K562 (cell line): ENCODE results near the gene HIVEP3. TPM values are rescaled to one million over a fixed set of nuclear protein-coding genes. Genes with fewer than 3 reads are reported as not detected.

Experiments
- ATAC-seq: fragments of 200-7000 bp; cut with Tn5 transposase; 3 replicates; pipeline ENCODE4 v1.9.1; 2020; ENCODE audit warnings: moderate library complexity
- BruUV-seq: library from RNA; stranded (reverse); fragments of 400-500 nt; replicated peaks from 2 replicates; lab custom pipeline; 2021; lab: Mats Ljungman, UMichigan
- CTCF ChIA-PET: fragments of 300-600 bp; formaldehyde crosslinking; extraction: SDS; loops from one replicate; lab custom pipeline; 2021; ENCODE audit warnings: low intra/inter-chr PET ratio; lab: Yijun Ruan, JAX
- POLR2A ChIA-PET: fragments of 300-600, 350-650 bp; sonication (Branson Sonifier 250); formaldehyde crosslinking; extraction: SDS; loops from one replicate; lab custom pipeline; 2021; ENCODE audit warnings: antibody characterized with exemption, inconsistent platforms; lab: Yijun Ruan, JAX
- DNase-seq, 4 experiments: peaks; one replicate each; pipeline versions ENCODE4 v3.0.0 to v3.0.0-alpha.2; 2011 to 2018; ENCODE audit warnings: low spot score in 3 of 4, mixed read lengths in 3 of 4; ENCODE audit errors: extremely low read depth in 1 of 4
- FAIRE-seq: peaks from 2 replicates; lab custom pipeline; 2011; peaks lifted over from hg19 to GRCh38; lab: Jason Lieb, UNC
- H2AFZ ChIP-seq: 2 replicates; pipeline ENCODE4 v1.6.0; 2011; ENCODE audit warnings: low read depth, low read length, control low read depth, inconsistent platforms
- H3K27ac ChIP-seq: fragments of 200-600 bp; 3 replicates; pipeline ENCODE4 v1.8.0; 2011; ENCODE audit warnings: low read depth, mild to moderate bottlenecking, control low read depth, inconsistent platforms, low read length, moderate library complexity, mixed read lengths; ENCODE audit errors: extremely low read depth
- H3K27me3 ChIP-seq, 2 experiments: fragments of 300-600 bp in 1 of 2; 2 replicates in 1 of 2; 3 replicates in 1 of 2; pipeline versions ENCODE4 v1.6.0 to v1.8.0; 2011; ENCODE audit warnings: inconsistent platforms in 2 of 2, low read length in 2 of 2, mild to moderate bottlenecking in 1 of 2, mixed read lengths in 1 of 2, moderate library complexity in 1 of 2; ENCODE audit not compliant: control insufficient read depth in 2 of 2, insufficient read depth in 2 of 2
- H3K36me3 ChIP-seq: fragments of 300-600 bp; 3 replicates; pipeline ENCODE4 v1.8.0; 2011; ENCODE audit warnings: mild to moderate bottlenecking, low read length, inconsistent platforms; ENCODE audit not compliant: control insufficient read depth, insufficient read depth
- H3K4me1 ChIP-seq, 2 experiments: fragments of 200-600 bp in 1 of 2; replicated peaks in 1 of 2; 2 replicates in 1 of 2; 3 replicates in 1 of 2; pipeline versions ENCODE4 v1.5.1 to v1.8.0; 2011; ENCODE audit warnings: inconsistent platforms in 2 of 2, low read length in 2 of 2, mild to moderate bottlenecking in 1 of 2, mixed read lengths in 1 of 2, moderate library complexity in 1 of 2; ENCODE audit not compliant: control insufficient read depth in 2 of 2, insufficient read depth in 2 of 2
- H3K4me2 ChIP-seq: 2 replicates; pipeline ENCODE4 v1.6.1; 2011; ENCODE audit warnings: low read length, control low read depth, inconsistent platforms, mixed read lengths; ENCODE audit not compliant: insufficient read depth
- H3K4me3 ChIP-seq: fragments of 200-600 bp; sonication (generic), shearing (Covaris generic); 2 replicates; pipeline ENCODE4 v1.5.1; 2016; ENCODE audit warnings: control low read depth, inconsistent platforms
- H3K79me2 ChIP-seq: fragments of 200-600 bp; 3 replicates; pipeline ENCODE4 v1.8.0; 2011; ENCODE audit warnings: low read length, inconsistent platforms; ENCODE audit not compliant: control insufficient read depth, insufficient read depth
- H3K9ac ChIP-seq, 2 experiments: 2 replicates each; pipeline versions ENCODE4 v1.6.0 to v1.6.1; 2011; ENCODE audit warnings: low read depth in 2 of 2, low read length in 2 of 2, control low read depth in 1 of 2, inconsistent platforms in 1 of 2, mild to moderate bottlenecking in 1 of 2, mixed read lengths in 1 of 2; ENCODE audit not compliant: insufficient read depth in 1 of 2
- H3K9me1 ChIP-seq: one replicate; pipeline ENCODE4 v1.6.0; 2011; ENCODE audit warnings: inconsistent platforms, mild to moderate bottlenecking, low read length, moderate library complexity; ENCODE audit not compliant: control insufficient read depth, insufficient read depth
- H3K9me3 ChIP-seq: replicated peaks from 2 replicates; pipeline ENCODE4 v1.5.1; 2011; ENCODE audit warnings: low read depth, low read length, inconsistent platforms; ENCODE audit not compliant: control insufficient read depth, insufficient read depth
- H4K20me1 ChIP-seq: replicated peaks from 2 replicates; pipeline ENCODE4 v1.6.1; 2011; ENCODE audit warnings: low read length, inconsistent platforms, mixed read lengths; ENCODE audit not compliant: control insufficient read depth, insufficient read depth
- CREB3L1 ChIP-seq: fragments of 450-650 bp; IDR thresholded peaks from 2 replicates; pipeline ENCODE4 v1.6.1; 2014; ENCODE audit warnings: low read depth, mild to moderate bottlenecking, moderate library complexity, borderline replicate concordance
- CTCF ChIP-seq, 3 experiments: IDR thresholded peaks in 2 of 3; conservative IDR thresholded peaks in 1 of 3; 2 replicates each; pipeline ENCODE4 v1.5.1; 2011 to 2012; ENCODE audit warnings: low read length in 3 of 3, mild to moderate bottlenecking in 3 of 3, control low read depth in 2 of 3, improper control_type of control experiment in 1 of 3, inconsistent platforms in 1 of 3, low read depth in 1 of 3, mixed read lengths in 1 of 3, moderate library complexity in 1 of 3; ENCODE audit not compliant: insufficient read depth in 2 of 3
- GATAD2A ChIP-seq: fragments of 450-650 bp; IDR thresholded peaks from 2 replicates; pipeline ENCODE4 v1.6.1; 2017
- TCF7L2 ChIP-seq: fragments of 150-350 bp; IDR thresholded peaks from 2 replicates; pipeline ENCODE4 v1.6.1; 2016; ENCODE audit warnings: low read depth, mild to moderate bottlenecking, low read length, moderate library complexity
- ZNF263 ChIP-seq: sonication (generic); formaldehyde crosslinking; IDR thresholded peaks from 2 replicates; pipeline ENCODE4 v1.8.0; 2022; ENCODE audit warnings: mild to moderate bottlenecking, missing genetic modification reagents, borderline replicate concordance
- WGBS: fragments of 100-300 bp; shearing (Covaris generic); methylation state at CpG from one replicate; pipeline ENCODE4 v1.1.6; 2016; ENCODE audit warnings: low coverage, mixed read lengths; ENCODE audit not compliant: insufficient coverage; ENCODE audit errors: missing lambda C conversion rate; 5-methylcytosine and 5-hydroxymethylcytosine counted together
- in situ Hi-C: fragments of 300-500 bp; cut with MboI; formaldehyde crosslinking; loops from 4 replicates; pipeline ENCODE4 v1.15.0; 2018; ENCODE audit warnings: inconsistent platforms, mixed read lengths
- intact Hi-C: fragments of 100-400 bp; cut with micrococcal nuclease; formaldehyde crosslinking; loops from 2 replicates; pipeline ENCODE4 v1.14.2; 2022
- polyA plus RNA-seq, 8 experiments: library from polyadenylated mRNA; depleted of rRNA in 4 of 8; stranded (reverse) in 5 of 8; unstranded in 3 of 8; fragments of >200 nt; fragmentation: Nextera tagmentation in 2 of 8; fragmentation: Illumina TruSeq in 1 of 8; extraction: Ambion mirVana in 2 of 8; extraction: Trizol in 1 of 8; gene quantifications; 2 replicates each; pipeline versions ENCODE4 v1.2.1 to v1.2.3, GENCODE V29; 2011 to 2014; ENCODE audit warnings: inconsistent platforms in 1 of 8, missing spikeins in 1 of 8
- total RNA-seq, 7 experiments: library from RNA; depleted of rRNA in 6 of 7; stranded (reverse); fragments of >200 nt in 6 of 7; fragmentation: Illumina TruSeq in 2 of 7; extraction: Trizol in 2 of 7; gene quantifications; 2 replicates each; pipeline versions ENCODE4 v1.2.1 to v1.2.3, GENCODE V29; 2011 to 2021; ENCODE audit warnings: low replicate concordance in 1 of 7

The HIVEP3 gene
- total and polyA plus RNA-seq, 9 of the 15 experiments (the other 6 are each of a cell fraction or from before 2014, with no cell fraction given), result 0.09 to 0.58 (median 0.34) TPM; not detected in 1

GRCh38 chr1:41513383-41513735 is 405.4 kb downstream of the HIVEP3 start:
- POLR2A ChIA-PET, result interaction anchor here (1.2 kb wide), 1 partner anchor 11 kb away, joined by 3 read pairs; no protein-coding TSS in a partner anchor

More at GRCh38 chr1:41513383-41513735, 405.4 kb downstream of the HIVEP3 start:
- FAIRE-seq, result peak; percentile 68
- H3K4me1 ChIP-seq, result peaks cover 0 to 28% of the 10 kb centered on the region in 2 experiments; a peak in 2 of 5 replicates
- H2AFZ ChIP-seq, result no peak overlapping the region
- in situ Hi-C loops (no loop called here), intact Hi-C loops (no loop called here)
- WGBS, result 3% methylated on average over 15 of the region's 17 CpGs
- CTCF ChIA-PET, result no interaction called here
- H3K9me1 ChIP-seq, result peaks cover 2% of the 10 kb centered on the region
- TF ChIP-seq CTCF (IDR thresholded peaks at IDR 0.05 in 2 of 3, conservative IDR thresholded peaks at IDR 0.05 in 1 of 3; ENCODE audit: insufficient read depth in 2 of 3, low read depth in 1 of 3, low read length in 3 of 3) (peak; percentile 51 to 75 (median 52)), GATAD2A (no peak), CREB3L1 (no peak), TCF7L2 (no peak), ZNF263 (CRISPR knock-in tag) (peak; percentile 83)
- H3K9ac ChIP-seq, result no peak overlapping the region
- no peaks in the 10 kb centered on the region for H3K79me2 ChIP-seq
- no peaks in the 10 kb centered on the region for H3K9me3 ChIP-seq
- DNase-seq, result peak; percentile 23 to 64 (median 62)
- BruUV-seq, result no TSS peak
- no peak overlapping the region for H3K4me2 ChIP-seq
- peaks cover 44 to 79% of the 10 kb centered on the region in 2 experiments; a peak in 4 of 5 replicates for H3K27me3 ChIP-seq
- H3K4me3 ChIP-seq, result no peak overlapping the region
- peaks cover 13% of the 10 kb centered on the region for H4K20me1 ChIP-seq
- H3K36me3 ChIP-seq, result no peaks in the 10 kb centered on the region
- H3K27ac ChIP-seq, result no peak overlapping the region
- ATAC-seq, result peak; percentile 43; the same call in 1 of the 3 replicates
